NCI-H524 treated with DMSO at 0.1 percent for 48 hours (cell line): ENCODE data around the gene YTHDF2.

Experiments
- DNase-seq: peaks from one replicate; lab custom pipeline; 2025; lab: John Stamatoyannopoulos, UW

YTHDF2 gene

DNA sequence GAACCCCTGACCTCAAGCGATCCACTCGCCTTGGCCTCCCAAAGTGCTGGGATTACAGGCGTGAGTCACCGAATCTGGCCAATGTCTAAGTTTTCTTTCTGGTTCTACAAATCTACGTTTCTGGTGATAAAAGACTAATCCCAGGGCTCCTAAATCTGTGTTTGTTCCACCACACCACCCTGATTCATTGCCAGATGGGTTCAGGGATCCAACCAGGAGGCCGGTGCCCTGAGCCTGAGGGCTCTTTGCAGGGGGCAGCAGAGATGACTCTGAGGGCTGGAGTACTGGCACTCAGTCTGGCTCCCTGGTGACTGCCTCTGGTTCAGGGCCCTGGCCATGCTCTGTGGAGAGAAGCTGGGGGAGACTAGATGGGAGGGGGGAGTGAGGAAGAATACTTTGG, 64.7 kb downstream of the YTHDF2 start:
- DNase-seq: no peak

DNA sequence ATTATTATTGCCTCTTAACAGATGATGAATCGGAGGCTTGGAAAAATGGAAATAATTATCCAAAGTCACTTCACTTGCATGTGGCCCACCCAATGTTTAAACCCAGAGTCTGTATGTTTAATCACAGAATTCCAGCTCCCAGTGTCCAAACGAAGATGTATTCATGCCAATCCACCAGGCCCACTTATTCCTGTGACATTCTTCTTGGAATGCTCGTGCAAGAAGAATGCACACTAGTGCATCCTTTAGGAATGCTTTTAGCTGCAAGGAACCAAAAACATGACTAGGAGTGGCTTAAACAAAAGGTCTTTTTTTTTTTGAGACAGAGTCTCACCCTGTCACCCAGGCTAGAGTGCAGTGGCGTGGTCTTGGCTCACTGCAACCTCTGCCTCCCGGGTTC, 66.3 kb downstream of the YTHDF2 start:
- DNase-seq: no peak

DNA sequence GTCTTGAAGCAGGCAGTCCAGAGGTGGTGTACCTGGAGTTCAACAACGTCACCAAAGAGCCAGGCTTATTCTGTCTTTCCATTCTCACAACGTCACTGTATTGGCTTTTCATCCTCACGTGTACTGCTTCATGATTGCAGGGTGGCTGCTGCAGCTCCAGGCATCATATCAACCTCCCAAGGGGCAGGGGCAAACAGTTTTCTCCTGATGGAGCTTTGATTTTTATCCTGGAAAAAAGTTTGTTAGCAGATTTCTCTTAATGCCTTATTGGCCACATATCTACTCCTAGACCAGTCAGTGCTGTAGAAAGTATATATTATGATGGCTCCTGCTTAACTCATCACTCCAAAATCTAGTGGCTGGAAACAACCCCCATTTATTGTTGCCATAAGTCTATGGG, 66.9 kb downstream of the YTHDF2 start:
- no peak for DNase-seq

DNA sequence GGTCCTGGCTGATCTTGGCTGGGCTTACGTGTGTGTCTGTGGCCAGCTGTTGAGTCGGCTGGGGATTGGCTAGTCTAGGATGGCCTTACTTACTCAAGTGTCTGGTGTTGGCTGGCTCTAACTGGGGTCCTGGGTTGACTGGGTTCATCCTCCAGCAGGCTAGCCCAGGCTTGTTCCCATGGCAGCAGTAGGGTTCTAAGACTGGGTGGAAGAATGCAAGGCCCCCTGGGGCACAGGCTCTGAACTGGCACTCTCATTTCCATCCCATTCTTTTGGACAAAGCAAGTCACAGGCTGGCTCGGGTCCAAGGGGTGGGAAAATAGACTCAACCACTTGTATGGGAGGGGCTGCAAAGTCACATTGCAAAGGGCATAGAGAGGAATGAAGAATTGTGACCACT, 67.3 kb downstream of the YTHDF2 start:
- DNase-seq: no peak

DNA sequence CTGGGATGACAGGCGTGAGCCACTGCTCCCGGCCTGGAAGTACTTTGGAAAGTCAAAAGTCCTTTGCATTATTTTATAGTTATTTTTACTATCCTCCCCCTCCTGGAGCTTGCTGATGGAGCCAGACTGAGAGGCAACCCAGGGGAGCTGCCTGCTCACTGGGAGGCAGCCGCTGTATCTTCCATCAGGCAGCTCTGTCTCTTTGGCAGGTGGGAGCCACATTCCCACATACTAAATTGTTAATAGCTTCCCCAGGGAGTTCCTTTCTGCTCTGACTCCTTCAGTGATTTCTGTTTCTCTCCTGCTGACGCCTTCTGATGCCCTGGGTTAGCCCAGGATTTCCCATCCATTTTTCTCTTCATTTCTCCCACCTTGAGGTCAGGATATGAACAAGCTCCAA, 70.3 kb downstream of the YTHDF2 start:
- DNase-seq: no peak

DNA sequence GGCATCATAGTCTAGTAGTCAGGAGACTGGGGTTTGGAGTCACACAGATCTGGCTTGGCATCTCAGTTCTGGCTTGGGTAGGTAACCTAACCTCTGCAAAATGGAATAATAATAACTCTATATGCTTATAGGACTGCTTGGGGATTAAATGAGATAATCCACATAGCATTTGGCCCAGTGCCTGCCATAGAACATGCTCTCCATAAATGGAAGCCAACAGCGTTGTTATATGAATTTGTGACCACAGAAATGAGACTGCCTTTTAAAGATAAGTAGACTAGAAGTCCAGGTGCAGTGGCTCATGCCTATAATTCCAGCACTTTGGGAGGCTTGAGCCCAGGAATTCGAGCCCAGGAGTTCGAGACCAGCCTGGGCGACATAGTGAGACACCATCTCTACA, 71.2 kb downstream of the YTHDF2 start:
- no peak for DNase-seq

DNA sequence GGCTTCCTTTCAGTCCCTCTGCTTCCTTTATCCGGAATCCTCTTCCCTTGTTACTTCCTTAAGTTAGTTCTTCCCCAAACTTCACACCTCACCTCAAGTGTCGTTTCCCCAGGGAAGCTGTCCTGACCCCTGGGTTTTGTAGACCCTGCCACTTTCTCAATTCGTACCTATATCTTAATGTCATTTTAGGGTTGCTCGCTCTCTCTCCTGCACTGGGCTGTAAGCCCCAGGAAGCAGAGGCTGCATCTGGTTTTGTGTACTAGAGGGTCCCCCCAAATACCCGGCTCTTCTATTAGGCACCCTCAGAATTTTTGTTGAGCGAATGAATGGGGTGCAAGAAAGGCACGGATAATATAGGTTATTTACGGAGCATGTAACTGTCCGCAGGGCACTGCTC, 74.6 kb downstream of the YTHDF2 start:
- no peak for DNase-seq

DNA sequence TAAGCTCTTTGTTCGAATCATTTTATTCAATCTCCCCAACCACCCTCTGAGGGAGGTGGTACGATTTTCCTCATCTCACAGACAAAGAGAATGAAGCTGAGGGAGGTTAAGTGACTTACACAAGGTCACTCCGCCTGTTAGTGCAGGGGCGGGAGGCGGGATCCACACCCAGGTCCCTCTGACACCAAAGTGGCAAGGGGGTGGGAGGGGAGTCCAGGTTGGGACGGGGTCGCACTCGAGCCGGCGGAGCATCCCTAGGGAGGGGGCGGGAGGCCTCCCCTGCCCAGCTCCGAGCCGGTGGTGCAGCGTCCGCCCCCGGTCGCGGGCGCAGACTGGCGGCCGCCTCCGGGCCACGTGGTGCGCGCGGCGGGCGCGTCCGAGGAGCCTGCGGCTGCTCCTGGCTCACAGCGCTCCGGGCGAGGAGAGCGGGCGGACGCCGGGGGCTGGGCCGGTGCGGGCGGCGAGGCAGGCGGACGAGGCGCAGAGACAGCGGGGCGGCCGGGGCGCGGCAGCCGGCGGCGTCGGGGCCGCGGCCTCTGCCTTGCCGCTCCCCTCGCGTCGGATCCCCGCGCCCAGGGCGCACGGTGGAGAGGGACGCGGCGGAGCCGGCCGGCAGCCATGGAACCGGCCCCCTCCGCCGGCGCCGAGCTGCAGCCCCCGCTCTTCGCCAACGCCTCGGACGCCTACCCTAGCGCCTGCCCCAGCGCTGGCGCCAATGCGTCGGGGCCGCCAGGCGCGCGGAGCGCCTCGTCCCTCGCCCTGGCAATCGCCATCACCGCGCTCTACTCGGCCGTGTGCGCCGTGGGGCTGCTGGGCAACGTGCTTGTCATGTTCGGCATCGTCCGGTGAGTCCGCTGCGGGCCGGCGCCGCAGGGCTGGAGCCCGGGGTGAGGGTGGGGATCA, 75.3 kb downstream of the YTHDF2 start, which contains the start of gene OPRD1:
OPRD1 (plus strand) TSS at position 405 of the 903 bp plus-strand sequence; CDS start at position 619, 214 bp downstream.
- DNase-seq: no peak

DNA sequence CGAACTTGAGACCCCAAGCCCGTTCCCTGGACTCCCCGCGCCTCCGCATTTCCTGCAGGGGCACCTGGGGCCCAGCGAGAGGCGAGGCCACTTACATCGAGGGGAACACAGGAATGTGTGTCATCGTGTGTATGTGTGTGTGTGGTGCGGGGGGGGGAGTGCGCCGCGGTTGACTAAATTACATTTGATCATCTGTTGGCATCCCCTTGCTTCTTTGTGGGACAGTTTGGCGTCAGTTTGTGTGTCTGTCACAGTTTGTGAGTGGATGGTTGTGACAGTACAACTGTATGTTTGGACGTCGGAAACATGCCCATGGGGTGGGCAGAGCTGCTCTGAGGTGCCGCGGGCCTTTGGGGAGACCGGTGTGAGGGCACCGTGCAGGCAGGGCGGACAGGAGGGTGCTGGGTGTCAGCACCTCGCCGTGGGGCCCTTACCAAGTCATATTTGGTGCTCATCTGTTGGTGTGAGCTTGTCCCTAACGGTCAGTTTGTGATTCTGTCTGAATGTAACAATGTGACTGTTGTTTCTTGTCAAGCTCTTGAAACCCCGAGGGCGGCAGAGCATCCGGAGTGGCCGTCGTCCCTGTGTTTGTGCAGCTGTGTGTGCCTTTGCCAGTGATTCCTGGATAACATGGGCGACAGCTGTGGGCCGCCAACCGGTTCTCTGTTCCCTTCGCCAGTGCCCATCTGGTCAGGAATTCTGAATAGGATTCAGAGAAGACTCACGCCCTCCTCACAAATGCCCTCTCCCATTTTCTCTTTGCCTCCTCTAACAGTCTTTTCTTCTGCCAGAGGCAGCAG, 76.1 kb downstream of the YTHDF2 start:
- DNase-seq: peak; percentile 75

DNA sequence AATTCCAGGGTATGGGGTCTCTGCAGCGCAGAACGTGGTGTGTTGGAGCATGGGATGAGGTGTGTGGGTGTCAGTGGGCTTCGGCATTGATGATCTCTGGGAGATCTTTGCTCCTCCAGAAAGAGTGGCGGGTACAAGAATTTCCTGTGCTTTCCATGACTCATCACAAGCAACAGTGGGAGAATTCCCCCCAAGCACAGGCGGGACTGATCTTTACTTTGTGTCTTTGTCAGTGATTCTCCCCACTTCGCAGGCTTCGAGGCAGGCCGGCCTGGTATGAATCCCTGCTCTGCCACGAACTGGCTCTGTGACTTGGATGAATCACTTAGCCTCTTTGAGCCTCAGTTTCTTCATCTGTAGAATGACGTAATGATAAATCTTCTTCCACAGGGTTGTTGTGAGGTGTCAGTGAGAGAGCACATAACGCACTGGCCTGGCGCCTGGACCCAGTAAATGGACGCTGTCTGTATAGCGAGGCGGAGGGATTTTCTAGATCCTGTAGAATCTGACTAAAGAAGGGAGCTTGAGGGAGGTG, 77.3 kb downstream of the YTHDF2 start:
- no peak for DNase-seq

DNA sequence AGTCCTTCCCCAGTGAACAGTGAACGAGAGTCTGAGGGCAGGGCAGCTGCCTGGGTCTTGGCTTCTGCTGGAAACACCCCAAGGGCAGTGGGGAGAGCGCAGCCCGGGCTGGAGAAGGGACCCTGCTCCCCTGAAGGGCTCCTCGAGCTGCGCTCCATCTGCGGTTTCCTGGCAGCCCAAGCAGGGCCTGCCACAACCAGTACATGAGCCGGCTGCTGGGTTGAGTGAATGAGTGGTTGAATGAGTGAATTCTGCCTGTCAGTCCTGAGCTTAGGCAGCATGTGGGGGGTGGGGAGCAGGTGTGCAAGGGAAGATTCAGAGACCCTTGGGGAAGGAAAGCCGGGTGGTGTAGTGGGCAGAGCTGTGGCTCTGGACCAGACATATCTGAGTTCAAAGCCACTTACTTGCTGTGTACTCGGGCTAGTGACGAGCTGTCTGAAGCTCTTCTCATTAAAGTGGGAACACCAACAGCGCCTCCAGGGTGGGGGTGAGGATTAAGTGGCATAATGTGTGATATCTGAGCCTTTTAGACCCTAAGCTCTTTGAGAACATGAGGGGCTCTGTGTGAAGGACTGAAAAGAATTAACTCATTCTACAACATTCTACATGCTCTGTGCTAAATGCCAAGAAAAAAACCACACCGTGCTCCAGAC, 78.9 kb downstream of the YTHDF2 start:
- DNase-seq: peak; percentile 85

DNA sequence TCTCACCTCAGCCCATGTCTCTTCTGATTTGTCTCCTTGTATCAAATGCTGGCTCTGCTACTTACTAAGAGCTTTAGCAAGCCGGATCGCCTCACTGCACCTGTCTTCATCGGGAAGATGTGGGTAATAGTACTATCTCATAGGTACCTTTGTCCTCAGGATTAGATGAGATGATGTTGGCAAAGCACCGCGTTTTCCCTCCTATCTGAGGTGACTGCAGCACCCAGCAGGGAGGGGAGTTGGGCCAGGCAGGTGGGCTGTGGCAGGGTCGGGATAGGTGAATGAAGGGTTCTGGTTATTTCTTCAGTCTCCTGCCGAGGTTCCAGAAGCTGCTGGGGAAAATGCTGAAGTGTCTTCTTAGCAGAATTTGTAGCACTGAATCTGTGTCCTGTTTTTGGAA, 80.4 kb downstream of the YTHDF2 start:
- no peak for DNase-seq

DNA sequence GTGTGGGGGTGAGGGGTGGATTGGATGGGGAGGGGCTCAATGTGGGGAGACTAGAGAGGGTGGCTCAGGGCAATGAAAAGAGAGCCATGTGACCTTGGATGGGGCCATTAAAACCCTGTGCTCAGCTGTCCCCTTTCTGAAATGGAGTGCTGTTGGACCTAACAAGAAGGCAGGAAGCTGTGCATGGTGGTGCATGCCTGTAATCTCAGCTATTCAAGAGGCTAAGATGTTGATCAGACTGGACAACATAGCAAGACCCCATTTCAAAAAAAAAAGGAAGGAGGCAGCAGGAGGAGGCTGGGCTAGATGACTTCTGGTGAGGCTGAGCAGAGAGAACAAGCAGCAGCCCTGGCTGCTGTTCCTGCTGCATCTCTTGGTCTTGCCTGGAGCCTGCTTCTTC, 82.3 kb downstream of the YTHDF2 start:
- no peak for DNase-seq
